ENCODE measurements around the gene CLN5. TPM values are rescaled to one million over a fixed set of nuclear protein-coding genes. Genes with fewer than 3 reads are reported as not detected.

Gene CLN5
- total and polyA plus RNA-seq, 2 experiments from 2014 or later, result 6.5 to 9.5 TPM

GRCh38 chr13:76968041-76968440 is 23.8 kb upstream of the CLN5 start:
- H3K4me2 ChIP-seq, result no peak overlapping the region
- no peaks in the 10 kb centered on the region for H3K4me1 ChIP-seq (ENCODE audit: insufficient read depth)
- TF ChIP-seq EZH2phosphoT487 (IDR thresholded peaks at IDR 0.05; ENCODE audit: unreplicated experiment) (no peak), ZNF114 (CRISPR knock-in tag; IDR thresholded peaks at IDR 0.05) (no peak), ETS1 (IDR thresholded peaks at IDR 0.05) (no peak), CTCF (conservative IDR thresholded peaks at IDR 0.05; ENCODE audit: low read depth in 2 of 2) (no peak), POLR2AphosphoS5 (IDR thresholded peaks at IDR 0.05; ENCODE audit: low read depth) (no peak), CREB1 (CRISPR knock-in tag; IDR thresholded peaks at IDR 0.05; ENCODE audit: low read depth) (no peak)
- no peak overlapping the region for H3K27ac ChIP-seq (ENCODE audit: low read depth)
- no peaks in the 10 kb centered on the region for H4K20me1 ChIP-seq (replicated peaks; ENCODE audit: insufficient read depth)
- Mint-ChIP-seq H3K9me3 (no peaks in the 10 kb centered on the region), H3K4me1 (no peaks in the 10 kb centered on the region), H3K4me3 (no peak overlapping the region), H3K27ac (no peak overlapping the region), H3K27me3 (ENCODE audit: insufficient read depth, low read depth, poor library complexity) (peaks cover 2% of the 10 kb centered on the region), H3K36me3 (ENCODE audit: low read depth) (no peaks in the 10 kb centered on the region)
- H3F3A ChIP-seq (replicated peaks; ENCODE audit: low read depth), result no peaks in the 10 kb centered on the region
- H3K9me2 ChIP-seq (ENCODE audit: insufficient read depth), result no peaks in the 10 kb centered on the region
- no peaks in the 10 kb centered on the region for H3K27me3 ChIP-seq (ENCODE audit: insufficient read depth)
- no peaks in the 10 kb centered on the region for H3K79me2 ChIP-seq (replicated peaks; ENCODE audit: insufficient read depth)
- DNase-seq (ENCODE audit: low spot score) (no peak), ATAC-seq (no peak)
- no peaks in the 10 kb centered on the region for H3K36me3 ChIP-seq (ENCODE audit: insufficient read depth)
- H2AFZ ChIP-seq, result no peak overlapping the region
- no peak overlapping the region for H3K4me3 ChIP-seq

GRCh38 chr13:76969488-76970365 is 22.2 kb upstream of the CLN5 start:
- H3K4me1 ChIP-seq (ENCODE audit: insufficient read depth), result no peaks in the 10 kb centered on the region
- peaks cover 10% of the 10 kb centered on the region; the same call in 1 of the 3 replicates for H3K4me1 Mint-ChIP-seq
- H4K20me1 ChIP-seq (replicated peaks; ENCODE audit: insufficient read depth), result no peaks in the 10 kb centered on the region
- no peaks in the 10 kb centered on the region for H3K9me3 Mint-ChIP-seq
- H3K4me3 ChIP-seq, result no peak overlapping the region
- H3K9me2 ChIP-seq (ENCODE audit: insufficient read depth), result peaks cover 5% of the 10 kb centered on the region; the same call in 1 of the 2 replicates
- no peak overlapping the region for H3K4me2 ChIP-seq
- no peak overlapping the region for H3K27ac Mint-ChIP-seq
- H3K36me3 ChIP-seq (ENCODE audit: insufficient read depth), result no peaks in the 10 kb centered on the region
- no peak for DNase-seq (ENCODE audit: low spot score)
- H3F3A ChIP-seq (replicated peaks; ENCODE audit: low read depth), result no peaks in the 10 kb centered on the region
- H3K4me3 Mint-ChIP-seq, result no peak overlapping the region
- H3K27me3 Mint-ChIP-seq (ENCODE audit: insufficient read depth, low read depth, poor library complexity), result peaks cover 2% of the 10 kb centered on the region
- H3K79me2 ChIP-seq (replicated peaks; ENCODE audit: insufficient read depth), result no peaks in the 10 kb centered on the region
- H3K36me3 Mint-ChIP-seq (ENCODE audit: low read depth), result no peaks in the 10 kb centered on the region
- no peak overlapping the region for H3K27ac ChIP-seq (ENCODE audit: low read depth)
- no peak for ATAC-seq
- H3K27me3 ChIP-seq (ENCODE audit: insufficient read depth), result no peaks in the 10 kb centered on the region
- no peak overlapping the region for H2AFZ ChIP-seq
- TF ChIP-seq NANOG (IDR thresholded peaks at IDR 0.05; ENCODE audit: borderline replicate concordance), result no peak
- TF ChIP-seq JUNB (IDR thresholded peaks at IDR 0.05; ENCODE audit: unreplicated experiment), result no peak
- no peak for TF ChIP-seq REST (IDR thresholded peaks at IDR 0.05; ENCODE audit: unreplicated experiment)
- no peak for TF ChIP-seq CREB1 (CRISPR knock-in tag; IDR thresholded peaks at IDR 0.05; ENCODE audit: low read depth)
- TF ChIP-seq STAT1 (IDR thresholded peaks at IDR 0.05; ENCODE audit: unreplicated experiment), result no peak
- no peak for TF ChIP-seq CTCF (conservative IDR thresholded peaks at IDR 0.05; ENCODE audit: low read depth in 2 of 2)
- no peak for TF ChIP-seq ZNF331 (CRISPR knock-in tag; IDR thresholded peaks at IDR 0.05; ENCODE audit: low read depth)
- no peak for TF ChIP-seq EZH2 (IDR thresholded peaks at IDR 0.05; ENCODE audit: low read depth, unreplicated experiment)
- no peak for TF ChIP-seq POLR2AphosphoS5 (IDR thresholded peaks at IDR 0.05; ENCODE audit: low read depth)
- TF ChIP-seq ETS1 (IDR thresholded peaks at IDR 0.05), result no peak
- TF ChIP-seq ZNF114 (CRISPR knock-in tag; IDR thresholded peaks at IDR 0.05), result no peak

Data from GM23338 (cell line).